ENCODE results near the gene SYT11.
"Not testable (repeated sequence)": the region's sequence is repeated elsewhere in the genome, so short reads cannot be mapped to it uniquely, and the experiment has no call there.

The SYT11 gene

DNA sequence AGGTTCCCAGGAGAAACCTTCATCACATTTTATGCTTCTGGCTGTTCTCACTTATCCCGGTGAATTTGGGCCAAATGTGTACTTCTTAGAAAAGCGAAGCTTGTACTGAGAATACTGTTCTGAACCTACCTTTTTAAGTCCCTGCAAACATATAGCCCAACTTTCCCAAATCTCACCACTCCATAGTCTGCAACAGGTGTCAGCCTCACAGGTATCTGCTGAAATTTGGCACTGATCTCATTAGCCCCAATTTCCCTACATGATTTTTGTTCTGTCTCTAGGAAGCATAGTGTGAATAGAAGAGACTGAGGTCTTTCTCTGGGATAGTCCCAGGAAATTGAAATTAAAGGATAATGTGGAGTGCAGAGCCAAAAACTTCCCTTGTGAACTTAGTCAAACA is 40.3 kb downstream of the SYT11 start:
- no peak for DNase-seq (ENCODE audit: low read depth, low spot score)

- no peak for DNase-seq (ENCODE audit: low read depth, low spot score)
These were observed 40.8 kb downstream of the SYT11 start for GRCh38 chr1:155900161-155900560.

- DNase-seq (ENCODE audit: low read depth, low spot score), result no peak
These were observed 44.9 kb downstream of the SYT11 start for GRCh38 chr1:155904261-155904660.

- no peak for DNase-seq (ENCODE audit: low read depth, low spot score)
These were observed 50.5 kb downstream of the SYT11 start for GRCh38 chr1:155909894-155910293.

DNA sequence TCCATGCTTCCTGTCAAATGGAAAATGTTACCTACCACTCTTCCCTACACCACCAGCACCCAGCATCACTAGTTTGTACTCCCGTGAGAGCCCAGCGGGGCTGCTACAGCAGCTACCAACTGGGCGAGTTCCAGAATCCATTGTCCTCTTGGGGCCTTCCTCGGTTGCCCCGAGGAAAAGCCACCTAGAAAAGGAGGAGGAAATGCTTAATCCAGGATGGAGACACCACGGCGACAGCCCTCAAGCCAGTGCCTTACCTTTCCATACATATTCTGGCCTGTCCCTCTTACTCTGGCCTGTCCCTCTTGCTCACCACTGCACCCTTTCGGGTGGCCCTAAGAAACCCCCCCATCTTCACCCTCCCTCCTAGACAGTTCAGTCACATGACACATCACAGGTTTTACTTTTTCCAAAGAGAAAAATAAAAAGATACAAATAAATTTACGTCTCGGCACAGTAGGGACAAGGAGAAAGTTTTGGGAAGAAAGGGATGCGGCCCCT is 51.3 kb downstream of the SYT11 start:
- DNase-seq (ENCODE audit: low read depth, low spot score), result no peak

DNA sequence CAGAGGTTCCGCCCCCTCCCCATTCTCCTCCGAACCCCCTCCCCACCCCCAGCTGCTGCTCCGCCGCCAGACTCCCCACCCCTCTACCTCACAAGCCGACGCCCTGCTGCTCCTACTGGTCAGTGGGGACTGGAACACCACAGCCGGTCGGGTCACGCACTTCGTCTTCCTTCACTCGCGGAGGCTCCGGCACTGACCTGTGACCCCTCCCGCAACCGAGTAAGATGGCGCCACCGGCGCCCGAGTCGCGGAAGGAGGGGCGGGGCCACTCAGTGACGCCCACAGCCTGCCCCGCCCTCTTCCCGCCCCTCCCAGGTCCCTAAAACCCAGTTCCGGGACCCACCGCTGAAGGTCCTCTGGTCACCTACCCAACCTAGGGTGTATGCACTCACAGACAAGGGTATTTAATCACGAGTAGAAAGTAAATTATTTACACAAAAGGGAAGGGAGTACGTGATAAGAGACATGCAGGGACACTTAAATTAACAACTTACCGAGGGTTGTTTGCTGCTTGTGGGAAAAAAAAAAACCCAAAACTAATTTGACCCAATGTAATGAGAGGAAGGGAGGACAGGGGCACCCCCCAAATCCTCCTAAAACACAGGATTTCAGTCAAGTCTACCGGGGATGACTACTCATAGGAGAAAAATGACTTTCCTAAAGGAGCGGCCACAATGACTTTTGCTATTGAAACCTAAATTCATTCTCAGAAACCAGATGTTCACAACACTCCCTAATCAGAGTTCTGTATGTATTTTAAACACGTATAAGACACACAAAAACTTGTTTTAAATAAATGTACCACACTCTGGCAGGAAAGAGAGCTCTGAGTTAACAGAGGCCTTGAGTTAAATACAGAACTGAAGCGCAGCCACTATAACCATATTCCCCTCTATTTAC is 52.0 kb downstream of the SYT11 start, which contains the start of gene RIT1:
RIT1 (minus strand) TSS at position 194 of the 900 bp plus-strand sequence. CDS start 588 bp downstream, outside the sequence.
- no peak for DNase-seq (ENCODE audit: low read depth, low spot score)

- DNase-seq (ENCODE audit: low read depth, low spot score), result no peak
These were observed 52.7 kb downstream of the SYT11 start for GRCh38 chr1:155912056-155912536.

GRCh38 chr1:155913969-155914757 is 54.8 kb downstream of the SYT11 start:
- no peak for DNase-seq (ENCODE audit: low read depth, low spot score)

- DNase-seq (ENCODE audit: low read depth, low spot score), result no peak
These were observed 59.3 kb downstream of the SYT11 start for GRCh38 chr1:155918660-155919059.

GRCh38 chr1:155919801-155920200 is 60.4 kb downstream of the SYT11 start:
- no peak for DNase-seq (ENCODE audit: low read depth, low spot score)

DNA sequence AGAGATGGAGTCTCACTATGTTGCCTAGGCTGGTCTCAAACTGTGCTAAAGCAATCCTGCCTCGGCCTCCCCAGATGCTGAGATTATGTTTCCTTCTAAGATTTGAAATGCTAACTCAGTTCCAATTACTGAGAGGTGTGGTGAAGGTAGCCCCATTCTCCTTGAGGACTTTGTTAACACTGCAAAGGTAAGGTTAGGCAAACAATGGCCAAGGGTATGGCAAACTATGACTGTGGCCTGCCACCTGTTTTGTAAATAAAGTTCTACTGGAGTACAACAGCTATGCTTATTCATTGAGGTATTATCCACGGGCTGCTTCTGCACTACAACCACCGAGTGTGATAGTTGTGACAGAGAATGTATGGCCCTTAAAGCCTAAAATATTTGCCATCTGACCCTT is 61.4 kb downstream of the SYT11 start:
- DNase-seq (ENCODE audit: low read depth, low spot score), result no peak

- DNase-seq (ENCODE audit: low read depth, low spot score), result no peak
These were observed 66.1 kb downstream of the SYT11 start for GRCh38 chr1:155925506-155925905.

- no peak for DNase-seq (ENCODE audit: low read depth, low spot score)
These were observed 69.7 kb downstream of the SYT11 start for GRCh38 chr1:155929057-155929456.

DNA sequence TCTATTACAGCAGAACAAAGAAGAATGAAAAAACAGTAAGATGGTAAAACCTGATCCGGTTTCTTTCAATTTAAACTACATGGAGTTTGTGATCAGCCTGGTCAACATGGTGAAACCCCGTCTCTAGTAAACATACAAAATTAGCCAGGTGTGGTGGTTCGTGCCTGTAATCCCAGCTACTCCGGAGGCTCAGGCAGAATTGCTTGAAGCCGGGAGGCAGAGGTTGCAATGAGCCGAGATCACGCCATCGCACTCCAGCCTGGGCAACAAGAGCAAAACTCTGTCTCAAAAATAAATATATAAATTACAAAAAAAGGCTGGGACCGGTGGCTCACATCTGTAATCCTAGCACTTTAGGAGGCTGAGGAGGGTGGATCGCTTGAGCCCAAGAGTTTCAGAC is 71.4 kb downstream of the SYT11 start:
- DNase-seq (ENCODE audit: low read depth, low spot score), result not testable (repeated sequence)

GRCh38 chr1:155931332-155932038 is 72.1 kb downstream of the SYT11 start:
- no peak for DNase-seq (ENCODE audit: low read depth, low spot score)

- DNase-seq (ENCODE audit: low read depth, low spot score), result no peak
These were observed 72.7 kb downstream of the SYT11 start for GRCh38 chr1:155932081-155932480.

- DNase-seq (ENCODE audit: low read depth, low spot score), result no peak
These were observed 73.1 kb downstream of the SYT11 start for GRCh38 chr1:155932487-155932886.

GRCh38 chr1:155933591-155934096 is 74.3 kb downstream of the SYT11 start:
- DNase-seq (ENCODE audit: low read depth, low spot score), result no peak

- peak; percentile 88 for DNase-seq (ENCODE audit: low read depth, low spot score)
These were observed 74.9 kb downstream of the SYT11 start, which contains the start of gene KHDC4 for GRCh38 chr1:155934097-155934935. TSS of gene KHDC4 (minus strand) at chr1:155934413. CDS start at chr1:155934373, 40 bp downstream.
